Astrocyte of the cerebellum (primary cell): ENCODE measurements around the gene CCDC71.

Experiments used
- DNase-seq: peaks from one replicate; pipeline ENCODE4 v3.0.0-alpha.2; 2011; ENCODE audit warnings: low read depth
- H3K4me3 ChIP-seq: 2 replicates; pipeline ENCODE4 v1.5.1; 2011; ENCODE audit warnings: mild to moderate bottlenecking, low read depth, low read length, moderate library complexity
- CTCF ChIP-seq: IDR thresholded peaks from 2 replicates; pipeline ENCODE4 v1.5.1; 2012; ENCODE audit warnings: low read length, low read depth, moderate library complexity, mild to moderate bottlenecking; ENCODE audit errors: missing control alignments
- in situ Hi-C: cut with HindIII; loops from 2 replicates; pipeline ENCODE4 v1.10.0; 2017; ENCODE audit warnings: low sequenced_read_pairs

Gene CCDC71

DNA sequence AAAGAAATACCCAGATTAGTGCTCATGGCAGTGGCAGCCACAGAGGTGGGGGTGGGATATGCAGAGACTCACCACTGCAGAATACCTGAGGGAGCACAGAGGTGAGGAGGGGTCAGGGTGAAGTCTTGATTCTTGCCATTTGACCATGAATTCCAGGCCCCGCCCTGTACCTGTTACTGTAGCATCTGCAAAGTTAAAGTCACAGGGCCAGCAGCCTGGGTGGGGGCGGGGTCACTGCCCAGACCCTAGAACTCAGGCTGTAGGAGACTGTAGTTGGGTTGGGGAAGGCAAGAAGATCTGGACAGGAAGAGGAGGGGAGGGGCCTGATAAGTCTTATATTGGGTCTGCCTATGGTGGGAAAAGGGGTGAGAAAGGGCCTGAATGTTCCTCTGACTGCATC lies 14.5 kb downstream of the CCDC71 start:
- no peak overlapping the region for H3K4me3 ChIP-seq
- TF ChIP-seq CTCF: no peak
- in situ Hi-C loops: no loop called here
- DNase-seq: no peak

GRCh38 chr3:49148159-49148558 lies 18.0 kb downstream of the CCDC71 start:
- in situ Hi-C loops: loop anchor here (5.0 kb wide), 1 partner anchor 36 kb away; no protein-coding TSS in a partner anchor
- no peak for TF ChIP-seq CTCF
- H3K4me3 ChIP-seq: no peak overlapping the region
- no peak for DNase-seq

- in situ Hi-C loops: no loop called here
- no peak overlapping the region for H3K4me3 ChIP-seq
- DNase-seq: no peak
- no peak for TF ChIP-seq CTCF
Observed at GRCh38 chr3:49140080-49140479, 26.1 kb downstream of the CCDC71 start.

DNA sequence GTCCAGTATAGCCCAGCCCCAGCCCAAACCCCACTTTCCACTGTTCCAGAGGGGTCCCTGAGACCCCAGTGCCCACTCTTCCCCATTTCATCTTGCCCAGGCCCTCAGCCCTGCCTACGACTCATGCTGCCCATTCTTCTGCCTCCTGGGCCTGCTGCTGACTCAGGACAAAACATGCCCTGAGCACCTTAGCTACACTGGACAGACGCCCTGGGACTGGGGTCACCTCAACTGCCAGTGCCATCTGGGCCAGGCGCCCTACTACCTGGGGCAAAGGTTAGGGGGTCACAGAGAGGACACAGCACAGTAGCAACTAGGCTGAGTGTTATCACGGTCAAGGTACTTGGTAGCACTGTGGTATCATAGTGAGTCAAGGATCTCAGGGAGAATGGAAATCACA lies 30.6 kb downstream of the CCDC71 start:
- in situ Hi-C loops: no loop called here
- no peak overlapping the region for H3K4me3 ChIP-seq
- TF ChIP-seq CTCF: no peak
- no peak for DNase-seq

DNA sequence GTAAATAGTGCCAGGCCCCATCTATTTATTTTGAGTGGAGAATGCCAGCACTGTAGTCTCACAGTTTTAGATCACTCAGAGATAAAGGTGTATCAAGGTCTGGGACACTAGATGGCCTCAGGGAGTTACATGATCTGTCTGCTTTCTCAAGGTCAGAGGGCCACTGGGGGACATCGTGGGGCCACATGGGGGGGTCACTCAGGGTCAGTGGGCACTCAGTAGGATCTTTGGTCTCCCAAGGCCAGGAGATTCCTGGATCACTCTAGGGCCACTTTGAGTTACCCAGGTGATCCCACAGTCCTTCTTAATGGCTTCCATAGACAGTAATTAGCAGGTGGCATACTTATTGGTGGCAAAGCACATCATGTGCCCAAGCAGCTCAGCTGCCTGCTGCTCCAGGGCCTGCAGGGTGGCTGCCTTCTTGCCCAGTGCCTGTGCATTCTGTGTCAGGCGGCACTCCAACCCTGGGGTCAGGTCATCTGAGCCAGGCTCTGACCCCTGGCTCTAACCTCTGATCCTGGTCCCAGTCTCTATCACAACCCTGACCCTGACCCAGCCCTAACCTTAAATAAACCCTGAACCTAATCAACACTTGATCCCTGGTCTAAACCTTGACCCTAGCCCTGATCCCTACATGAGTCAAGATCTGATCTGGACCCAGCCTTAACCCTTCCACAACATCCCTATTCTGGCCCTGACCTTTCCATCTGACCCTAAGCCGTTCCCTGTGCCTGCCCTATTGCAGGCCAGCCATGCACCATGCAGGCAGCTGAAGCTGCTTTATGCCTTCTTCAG lies 31.5 kb downstream of the CCDC71 start:
- DNase-seq: no peak
- H3K4me3 ChIP-seq: no peak overlapping the region
- in situ Hi-C loops: no loop called here
- TF ChIP-seq CTCF: no peak

- H3K4me3 ChIP-seq: peak overlapping the region; percentile 94
- TF ChIP-seq CTCF: no peak
- in situ Hi-C loops: no loop called here
- peak; percentile 76 for DNase-seq
Observed at GRCh38 chr3:49133226-49133951, 32.7 kb downstream of the CCDC71 start.
